SU-DHL-6 (cell line): ENCODE data around the gene RAD23B.

Experiments used
- H2AFZ ChIP-seq: fragments of 200-600 bp; sonication (generic); 2 replicates; pipeline ENCODE4 v1.6.1; 2014; ENCODE audit warnings: low read depth, mild to moderate bottlenecking, moderate library complexity, mixed read lengths, antibody characterized with exemption, low read length; ENCODE audit not compliant: severe bottlenecking
- H3F3A ChIP-seq: fragments of 200-600 bp; shearing (Covaris generic); 2 replicates; pipeline ENCODE4 v1.6.0; 2016; ENCODE audit warnings: antibody characterized with exemption, mild to moderate bottlenecking; ENCODE audit not compliant: insufficient read depth
- H3K27ac ChIP-seq: fragments of 200-600 bp; sonication (generic); 2 replicates; pipeline ENCODE4 v1.5.1; 2016; ENCODE audit warnings: low read depth, mild to moderate bottlenecking, low read length, moderate library complexity, mixed read lengths
- H3K27me3 ChIP-seq: fragments of 200-600 bp; sonication (generic), shearing (Covaris generic); 2 replicates; pipeline ENCODE4 v1.6.0; 2014; ENCODE audit warnings: mild to moderate bottlenecking, low read length
- H3K36me3 ChIP-seq: fragments of 200-600 bp; sonication (generic); 2 replicates; pipeline ENCODE4 v1.6.1; 2014; ENCODE audit warnings: mild to moderate bottlenecking, low read length, mixed read lengths
- H3K4me2 ChIP-seq: fragments of 300-600, 200-600 bp; shearing (Covaris generic), sonication (generic); 2 replicates; pipeline ENCODE4 v1.6.0; 2014; ENCODE audit warnings: low read length, low read depth, mild to moderate bottlenecking; ENCODE audit not compliant: poor library complexity, severe bottlenecking
- H3K4me3 ChIP-seq: fragments of 200-600 bp; sonication (generic); 2 replicates; pipeline ENCODE4 v1.5.1; 2014; ENCODE audit warnings: antibody characterized with exemption, low read length, mild to moderate bottlenecking, mixed read lengths; ENCODE audit not compliant: insufficient read depth, poor library complexity, severe bottlenecking
- H3K79me2 ChIP-seq: fragments of 200-600 bp; sonication (generic); 2 replicates; pipeline ENCODE4 v1.6.1; 2014; ENCODE audit warnings: mild to moderate bottlenecking, low read length, moderate library complexity; ENCODE audit not compliant: insufficient read depth
- H3K9ac ChIP-seq: fragments of 200-600 bp; sonication (generic); 2 replicates; pipeline ENCODE4 v1.7.0; 2014; ENCODE audit warnings: mild to moderate bottlenecking, low read length
- H3K9me2 ChIP-seq: fragments of 200-600 bp; sonication (generic); replicated peaks from 2 replicates; pipeline ENCODE4 v1.6.1; 2014; ENCODE audit warnings: low read length; ENCODE audit not compliant: insufficient read depth
- H3K9me3 ChIP-seq: fragments of 200-600 bp; sonication (generic); 2 replicates; pipeline ENCODE4 v1.6.1; 2014; ENCODE audit warnings: low read length, mixed read lengths; ENCODE audit not compliant: insufficient read depth
- H4K20me1 ChIP-seq: fragments of 200-600 bp; sonication (generic); 2 replicates; pipeline ENCODE4 v1.6.1; 2014; ENCODE audit warnings: low read depth, mild to moderate bottlenecking, antibody characterized with exemption, low read length, moderate library complexity, mixed read lengths
- CTCF ChIP-seq: fragments of 200-600 bp; sonication (generic); IDR thresholded peaks from one replicate; pipeline ENCODE4 v1.5.1; 2017; ENCODE audit warnings: antibody characterized with exemption, mild to moderate bottlenecking, low read length, moderate library complexity; ENCODE audit not compliant: insufficient read depth, poor library complexity, severe bottlenecking
- EZH2phosphoT487 ChIP-seq: fragments of 200-600 bp; sonication (generic), shearing (Covaris generic); conservative IDR thresholded peaks from 2 replicates; pipeline ENCODE4 v1.6.1; 2018; ENCODE audit warnings: mild to moderate bottlenecking, antibody characterized with exemption, low read length, moderate library complexity, mixed read lengths

RAD23B gene

GRCh38 chr9:107309271-107309670 lies 26.2 kb downstream of the RAD23B start:
- Histone ChIP-seq H3K79me2 (peaks cover 82% of the 10 kb centered on the region), H3K9ac (no peak overlapping the region), H3K27me3 (no peaks in the 10 kb centered on the region), H4K20me1 (peaks cover 48% of the 10 kb centered on the region), H3K4me2 (no peak overlapping the region), H3K27ac (no peak overlapping the region), H3K9me3 (no peaks in the 10 kb centered on the region), H2AFZ (no peak overlapping the region), H3K36me3 (peaks cover 63% of the 10 kb centered on the region), H3K9me2 (no peaks in the 10 kb centered on the region), H3F3A (peaks cover 12% of the 10 kb centered on the region; the same call in 1 of the 2 replicates), H3K4me3 (no peak overlapping the region)
- no peak for TF ChIP-seq CTCF
- TF ChIP-seq EZH2phosphoT487, result no peak

GRCh38 chr9:107312376-107313050 lies 29.4 kb downstream of the RAD23B start:
- Histone ChIP-seq H3K4me2 (no peak overlapping the region), H3K4me3 (no peak overlapping the region), H2AFZ (no peak overlapping the region), H3K36me3 (peaks cover 44% of the 10 kb centered on the region), H3K27ac (no peak overlapping the region), H3K9me2 (no peaks in the 10 kb centered on the region), H3F3A (peaks cover 9% of the 10 kb centered on the region; the same call in 1 of the 2 replicates), H3K9ac (no peak overlapping the region), H4K20me1 (peaks cover 40% of the 10 kb centered on the region; the same call in 1 of the 2 replicates), H3K9me3 (no peaks in the 10 kb centered on the region), H3K79me2 (peaks cover 83% of the 10 kb centered on the region), H3K27me3 (no peaks in the 10 kb centered on the region)
- TF ChIP-seq CTCF (no peak), EZH2phosphoT487 (no peak)

GRCh38 chr9:107313555-107314096 lies 30.5 kb downstream of the RAD23B start:
- H3K36me3 ChIP-seq, result peaks cover 39% of the 10 kb centered on the region; the same call in 1 of the 2 replicates
- H4K20me1 ChIP-seq, result peaks cover 35% of the 10 kb centered on the region; the same call in 1 of the 2 replicates

More at GRCh38 chr9:107313555-107314096, 30.5 kb downstream of the RAD23B start:
- Histone ChIP-seq H3K9me2 (no peaks in the 10 kb centered on the region), H3K27ac (no peak overlapping the region), H3K4me2 (no peak overlapping the region), H3K27me3 (no peaks in the 10 kb centered on the region), H2AFZ (no peak overlapping the region), H3K79me2 (peaks cover 83% of the 10 kb centered on the region), H3K9ac (no peak overlapping the region), H3K4me3 (no peak overlapping the region), H3F3A (peaks cover 9% of the 10 kb centered on the region; the same call in 1 of the 2 replicates), H3K9me3 (no peaks in the 10 kb centered on the region)
- no peak for TF ChIP-seq CTCF
- no peak for TF ChIP-seq EZH2phosphoT487
